GM12891 (cell line): Measurements from ENCODE around the gene GPR22.

Source experiments
- POLR2A ChIP-seq: IDR thresholded peaks from 2 replicates; pipeline ENCODE4 v1.6.1; 2011; ENCODE audit warnings: low read depth, low read length, control low read depth
- POLR2AphosphoS5 ChIP-seq: IDR thresholded peaks from 2 replicates; pipeline ENCODE4 v1.6.1; 2011; ENCODE audit warnings: low read depth, low read length, control low read depth
- TAF1 ChIP-seq: IDR thresholded peaks from 2 replicates; pipeline ENCODE4 v1.6.1; 2011; ENCODE audit warnings: low read depth, low read length, control low read depth

- TF ChIP-seq POLR2AphosphoS5: no peak
- no peak for TF ChIP-seq POLR2A
- TF ChIP-seq TAF1: no peak
Measured at GRCh38 chr7:107453388-107453787, 16.5 kb upstream of the GPR22 start.
